K562 (cell line): Measurements from ENCODE around the gene BACE2. TPM values are rescaled to one million over a fixed set of nuclear protein-coding genes. Genes with fewer than 3 reads are reported as not detected.

Experiments
- ATAC-seq: fragments of 200-7000 bp; cut with Tn5 transposase; 3 replicates; pipeline ENCODE4 v1.9.1; 2020; ENCODE audit warnings: moderate library complexity
- BruUV-seq: library from RNA; stranded (reverse); fragments of 400-500 nt; replicated peaks from 2 replicates; lab custom pipeline; 2021; lab: Mats Ljungman, UMichigan
- CTCF ChIA-PET: fragments of 300-600 bp; formaldehyde crosslinking; extraction: SDS; loops from one replicate; lab custom pipeline; 2021; ENCODE audit warnings: low intra/inter-chr PET ratio; lab: Yijun Ruan, JAX
- POLR2A ChIA-PET: fragments of 300-600, 350-650 bp; sonication (Branson Sonifier 250); formaldehyde crosslinking; extraction: SDS; loops from one replicate; lab custom pipeline; 2021; ENCODE audit warnings: antibody characterized with exemption, inconsistent platforms; lab: Yijun Ruan, JAX
- DNase-seq, 4 experiments: peaks; one replicate each; pipeline versions ENCODE4 v3.0.0 to v3.0.0-alpha.2; 2011 to 2018; ENCODE audit warnings: low spot score in 3 of 4, mixed read lengths in 3 of 4; ENCODE audit errors: extremely low read depth in 1 of 4
- FAIRE-seq: peaks from 2 replicates; lab custom pipeline; 2011; peaks lifted over from hg19 to GRCh38; lab: Jason Lieb, UNC
- H2AFZ ChIP-seq: 2 replicates; pipeline ENCODE4 v1.6.0; 2011; ENCODE audit warnings: low read depth, low read length, control low read depth, inconsistent platforms
- H3K27ac ChIP-seq: fragments of 200-600 bp; 3 replicates; pipeline ENCODE4 v1.8.0; 2011; ENCODE audit warnings: low read depth, mild to moderate bottlenecking, control low read depth, inconsistent platforms, low read length, moderate library complexity, mixed read lengths; ENCODE audit errors: extremely low read depth
- H3K27me3 ChIP-seq, 2 experiments: fragments of 300-600 bp in 1 of 2; 2 replicates in 1 of 2; 3 replicates in 1 of 2; pipeline versions ENCODE4 v1.6.0 to v1.8.0; 2011; ENCODE audit warnings: inconsistent platforms in 2 of 2, low read length in 2 of 2, mild to moderate bottlenecking in 1 of 2, mixed read lengths in 1 of 2, moderate library complexity in 1 of 2; ENCODE audit not compliant: control insufficient read depth in 2 of 2, insufficient read depth in 2 of 2
- H3K36me3 ChIP-seq: fragments of 300-600 bp; 3 replicates; pipeline ENCODE4 v1.8.0; 2011; ENCODE audit warnings: mild to moderate bottlenecking, low read length, inconsistent platforms; ENCODE audit not compliant: control insufficient read depth, insufficient read depth
- H3K4me1 ChIP-seq, 2 experiments: fragments of 200-600 bp in 1 of 2; replicated peaks in 1 of 2; 2 replicates in 1 of 2; 3 replicates in 1 of 2; pipeline versions ENCODE4 v1.5.1 to v1.8.0; 2011; ENCODE audit warnings: inconsistent platforms in 2 of 2, low read length in 2 of 2, mild to moderate bottlenecking in 1 of 2, mixed read lengths in 1 of 2, moderate library complexity in 1 of 2; ENCODE audit not compliant: control insufficient read depth in 2 of 2, insufficient read depth in 2 of 2
- H3K4me2 ChIP-seq: 2 replicates; pipeline ENCODE4 v1.6.1; 2011; ENCODE audit warnings: low read length, control low read depth, inconsistent platforms, mixed read lengths; ENCODE audit not compliant: insufficient read depth
- H3K4me3 ChIP-seq: fragments of 200-600 bp; sonication (generic), shearing (Covaris generic); 2 replicates; pipeline ENCODE4 v1.5.1; 2016; ENCODE audit warnings: control low read depth, inconsistent platforms
- H3K79me2 ChIP-seq: fragments of 200-600 bp; 3 replicates; pipeline ENCODE4 v1.8.0; 2011; ENCODE audit warnings: low read length, inconsistent platforms; ENCODE audit not compliant: control insufficient read depth, insufficient read depth
- H3K9ac ChIP-seq, 2 experiments: 2 replicates each; pipeline versions ENCODE4 v1.6.0 to v1.6.1; 2011; ENCODE audit warnings: low read depth in 2 of 2, low read length in 2 of 2, control low read depth in 1 of 2, inconsistent platforms in 1 of 2, mild to moderate bottlenecking in 1 of 2, mixed read lengths in 1 of 2; ENCODE audit not compliant: insufficient read depth in 1 of 2
- H3K9me1 ChIP-seq: one replicate; pipeline ENCODE4 v1.6.0; 2011; ENCODE audit warnings: inconsistent platforms, mild to moderate bottlenecking, low read length, moderate library complexity; ENCODE audit not compliant: control insufficient read depth, insufficient read depth
- H3K9me3 ChIP-seq: replicated peaks from 2 replicates; pipeline ENCODE4 v1.5.1; 2011; ENCODE audit warnings: low read depth, low read length, inconsistent platforms; ENCODE audit not compliant: control insufficient read depth, insufficient read depth
- H4K20me1 ChIP-seq: replicated peaks from 2 replicates; pipeline ENCODE4 v1.6.1; 2011; ENCODE audit warnings: low read length, inconsistent platforms, mixed read lengths; ENCODE audit not compliant: control insufficient read depth, insufficient read depth
- EGR1 ChIP-seq: fragments of 450-650 bp; conservative IDR thresholded peaks from 2 replicates; pipeline ENCODE4 v1.6.1; 2017; ENCODE audit warnings: mild to moderate bottlenecking
- ETV6 ChIP-seq, 3 experiments: fragments of 150-350 bp in 1 of 3; sonication (generic) in 1 of 3; formaldehyde crosslinking in 1 of 3; IDR thresholded peaks; 2 replicates each; pipeline versions ENCODE4 v1.6.1 to v1.8.0; 2014 to 2022; ENCODE audit warnings: borderline replicate concordance in 2 of 3, low read depth in 2 of 3, antibody characterized with exemption in 1 of 3, low read length in 1 of 3, mild to moderate bottlenecking in 1 of 3, missing genetic modification reagents in 1 of 3
- HDAC8 ChIP-seq: fragments of 450-650 bp; IDR thresholded peaks from 2 replicates; pipeline ENCODE4 v1.6.1; 2016; ENCODE audit warnings: mild to moderate bottlenecking, missing genetic modification characterization, moderate library complexity, missing compliant biosample characterization
- KDM5B ChIP-seq: fragments of 200-600 bp; sonication (generic); IDR thresholded peaks from 2 replicates; pipeline ENCODE4 v1.6.1; 2012; ENCODE audit warnings: low read depth, mild to moderate bottlenecking, moderate library complexity, low read length, control low read depth, inconsistent platforms; ENCODE audit not compliant: insufficient replicate concordance
- NFIC ChIP-seq: fragments of 450-650 bp; IDR thresholded peaks from 2 replicates; pipeline ENCODE4 v1.6.1; 2017; ENCODE audit warnings: mild to moderate bottlenecking, inconsistent platforms
- PHTF2 ChIP-seq: fragments of 250-450 bp; sonication (Bioruptor Pico); IDR thresholded peaks from 2 replicates; pipeline ENCODE4 v1.5.0; 2021; ENCODE audit warnings: mild to moderate bottlenecking
- ZNF124 ChIP-seq: sonication (generic); formaldehyde crosslinking; IDR thresholded peaks from 2 replicates; pipeline ENCODE4 v1.8.1; 2022; ENCODE audit warnings: missing genetic modification reagents
- WGBS: fragments of 100-300 bp; shearing (Covaris generic); methylation state at CpG from one replicate; pipeline ENCODE4 v1.1.6; 2016; ENCODE audit warnings: low coverage, mixed read lengths; ENCODE audit not compliant: insufficient coverage; ENCODE audit errors: missing lambda C conversion rate; 5-methylcytosine and 5-hydroxymethylcytosine counted together
- in situ Hi-C: fragments of 300-500 bp; cut with MboI; formaldehyde crosslinking; loops from 4 replicates; pipeline ENCODE4 v1.15.0; 2018; ENCODE audit warnings: inconsistent platforms, mixed read lengths
- intact Hi-C: fragments of 100-400 bp; cut with micrococcal nuclease; formaldehyde crosslinking; loops from 2 replicates; pipeline ENCODE4 v1.14.2; 2022
- polyA plus RNA-seq, 8 experiments: library from polyadenylated mRNA; depleted of rRNA in 4 of 8; stranded (reverse) in 5 of 8; unstranded in 3 of 8; fragments of >200 nt; fragmentation: Nextera tagmentation in 2 of 8; fragmentation: Illumina TruSeq in 1 of 8; extraction: Ambion mirVana in 2 of 8; extraction: Trizol in 1 of 8; gene quantifications; 2 replicates each; pipeline versions ENCODE4 v1.2.1 to v1.2.3, GENCODE V29; 2011 to 2014; ENCODE audit warnings: inconsistent platforms in 1 of 8, missing spikeins in 1 of 8
- total RNA-seq, 7 experiments: library from RNA; depleted of rRNA in 6 of 7; stranded (reverse); fragments of >200 nt in 6 of 7; fragmentation: Illumina TruSeq in 2 of 7; extraction: Trizol in 2 of 7; gene quantifications; 2 replicates each; pipeline versions ENCODE4 v1.2.1 to v1.2.3, GENCODE V29; 2011 to 2021; ENCODE audit warnings: low replicate concordance in 1 of 7
- TF ChIP-seq, protein P1 (sequence below): sonication (generic); formaldehyde crosslinking; IDR thresholded peaks from 2 replicates; pipeline ENCODE4 v1.8.1; 2023; ENCODE audit warnings: mild to moderate bottlenecking, missing genetic modification reagents
- TF ChIP-seq, protein P2 (sequence below): sonication (generic); formaldehyde crosslinking; IDR thresholded peaks from 2 replicates; pipeline ENCODE4 v1.8.0; 2022; ENCODE audit warnings: missing genetic modification reagents, mild to moderate bottlenecking, moderate library complexity, borderline replicate concordance

Gene BACE2
- total and polyA plus RNA-seq, 9 of the 15 experiments (the other 6 are each of a cell fraction or from before 2014, with no cell fraction given): 0.05 to 0.24 (median 0.15) TPM; not detected in 2

- no peak for TF ChIP-seq PHTF2 (CRISPR knock-in tag)
- BruUV-seq: no TSS peak
- H3K27me3 ChIP-seq: peaks cover 10 to 27% of the 10 kb centered on the region in 2 experiments; a peak in 3 of 5 replicates
- no peak overlapping the region for H3K27ac ChIP-seq
- H3K4me1 ChIP-seq: no peaks in the 10 kb centered on the region; a peak in 1 of 5 replicates
- FAIRE-seq (no peak), DNase-seq (no peak), ATAC-seq (no peak)
- POLR2A ChIA-PET: no interaction called here
- H4K20me1 ChIP-seq: peaks cover 19% of the 10 kb centered on the region; the same call in 1 of the 2 replicates
- H3K4me2 ChIP-seq: no peak overlapping the region
- H3K9ac ChIP-seq: no peak overlapping the region
- no peaks in the 10 kb centered on the region for H3K9me1 ChIP-seq
- WGBS: 0% methylated on average over 3 of the region's 3 CpGs
- no peak overlapping the region for H3K4me3 ChIP-seq
- H2AFZ ChIP-seq: no peak overlapping the region
- H3K36me3 ChIP-seq: no peaks in the 10 kb centered on the region
- CTCF ChIA-PET: no interaction called here
- intact Hi-C loops: no loop called here
- H3K79me2 ChIP-seq: no peaks in the 10 kb centered on the region
- H3K9me3 ChIP-seq: no peaks in the 10 kb centered on the region
- in situ Hi-C loops: no loop called here
Measured at GRCh38 chr21:41204736-41205135, 36.8 kb downstream of the BACE2 start.

DNA sequence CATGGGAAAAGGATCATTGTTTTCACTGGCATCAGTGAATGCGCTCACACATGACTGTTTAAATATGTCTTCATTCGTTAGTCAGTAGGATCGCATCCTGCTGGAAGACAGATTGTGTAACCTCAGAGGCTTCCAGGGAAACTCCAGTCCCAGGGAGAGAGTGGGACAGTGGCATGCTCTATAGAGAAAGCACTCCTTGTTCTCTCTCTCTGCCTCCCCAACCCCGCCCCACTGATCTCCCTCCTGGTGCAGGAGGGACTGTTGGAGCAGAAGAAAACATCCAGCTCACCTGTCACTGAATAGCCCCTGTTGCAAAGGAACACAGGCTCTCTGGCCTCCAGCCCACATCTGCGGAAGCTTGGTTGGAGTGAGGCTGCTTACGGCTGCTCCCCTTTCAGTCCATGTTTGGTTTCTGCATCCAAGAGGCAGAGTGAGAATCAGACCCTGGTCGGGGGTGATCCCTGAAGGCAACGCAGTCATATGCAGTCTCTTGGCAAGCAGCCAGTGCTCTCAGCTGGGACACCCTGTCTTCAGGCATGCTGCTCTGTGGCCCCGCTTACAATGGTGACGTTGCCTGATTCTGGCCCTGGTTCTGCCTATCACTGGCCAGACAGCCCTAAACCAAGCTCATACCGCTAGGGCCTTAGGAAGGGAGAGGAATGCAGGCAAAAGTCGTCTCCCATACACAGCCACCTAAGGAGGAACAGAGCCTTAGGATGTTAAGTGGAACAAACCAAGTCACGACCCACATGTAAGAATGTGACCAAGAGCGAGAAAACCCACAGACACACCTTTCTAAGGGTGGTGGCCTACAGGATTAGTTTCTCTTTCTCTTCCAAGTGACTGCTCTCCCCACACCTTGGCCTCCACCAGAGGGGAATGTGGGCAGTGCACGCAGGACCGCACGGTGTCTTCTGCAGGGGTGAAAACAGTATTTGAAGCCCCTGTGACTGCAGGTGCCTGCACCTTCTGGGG lies 39.7 kb downstream of the BACE2 start:
- in situ Hi-C loops: no loop called here
- ATAC-seq (no peak; the same call in 2 of the 3 replicates), FAIRE-seq (no peak), DNase-seq (peak in 1 of 4 experiments; percentile 21)
- WGBS: 1% methylated on average over 17 of the region's 17 CpGs
- Histone ChIP-seq H3K4me3 (no peak overlapping the region), H3K9me1 (no peaks in the 10 kb centered on the region), H3K9me3 (no peaks in the 10 kb centered on the region), H4K20me1 (peaks cover 13% of the 10 kb centered on the region; the same call in 1 of the 2 replicates), H3K36me3 (no peaks in the 10 kb centered on the region), H3K9ac (no peak overlapping the region), H3K27me3 (peaks cover 11 to 28% of the 10 kb centered on the region in 2 experiments; a peak in 3 of 5 replicates), H3K4me1 (no peaks in the 10 kb centered on the region; a peak in 1 of 5 replicates), H3K4me2 (no peak overlapping the region), H2AFZ (no peak overlapping the region), H3K27ac (no peak overlapping the region), H3K79me2 (no peaks in the 10 kb centered on the region)
- BruUV-seq: no TSS peak
- intact Hi-C loops: no loop called here
- CTCF ChIA-PET: no interaction called here
- POLR2A ChIA-PET: interaction anchor here (0.8 kb wide), 1 partner anchor 21 kb away, joined by 3 read pairs; no protein-coding TSS in a partner anchor
- TF ChIP-seq ETV6 (IDR thresholded peaks at IDR 0.05; ENCODE audit: borderline replicate concordance in 1 of 2, low read depth in 2 of 2, low read length in 1 of 2) (no peak), ETV6 (CRISPR knock-in tag; IDR thresholded peaks at IDR 0.05; ENCODE audit: borderline replicate concordance) (no peak), HDAC8 (tag) (no peak), EGR1 (no peak), KDM5B (no peak), NFIC (peak; percentile 76), ZNF124 (CRISPR knock-in tag) (no peak)
- TF ChIP-seq, protein P1, sequence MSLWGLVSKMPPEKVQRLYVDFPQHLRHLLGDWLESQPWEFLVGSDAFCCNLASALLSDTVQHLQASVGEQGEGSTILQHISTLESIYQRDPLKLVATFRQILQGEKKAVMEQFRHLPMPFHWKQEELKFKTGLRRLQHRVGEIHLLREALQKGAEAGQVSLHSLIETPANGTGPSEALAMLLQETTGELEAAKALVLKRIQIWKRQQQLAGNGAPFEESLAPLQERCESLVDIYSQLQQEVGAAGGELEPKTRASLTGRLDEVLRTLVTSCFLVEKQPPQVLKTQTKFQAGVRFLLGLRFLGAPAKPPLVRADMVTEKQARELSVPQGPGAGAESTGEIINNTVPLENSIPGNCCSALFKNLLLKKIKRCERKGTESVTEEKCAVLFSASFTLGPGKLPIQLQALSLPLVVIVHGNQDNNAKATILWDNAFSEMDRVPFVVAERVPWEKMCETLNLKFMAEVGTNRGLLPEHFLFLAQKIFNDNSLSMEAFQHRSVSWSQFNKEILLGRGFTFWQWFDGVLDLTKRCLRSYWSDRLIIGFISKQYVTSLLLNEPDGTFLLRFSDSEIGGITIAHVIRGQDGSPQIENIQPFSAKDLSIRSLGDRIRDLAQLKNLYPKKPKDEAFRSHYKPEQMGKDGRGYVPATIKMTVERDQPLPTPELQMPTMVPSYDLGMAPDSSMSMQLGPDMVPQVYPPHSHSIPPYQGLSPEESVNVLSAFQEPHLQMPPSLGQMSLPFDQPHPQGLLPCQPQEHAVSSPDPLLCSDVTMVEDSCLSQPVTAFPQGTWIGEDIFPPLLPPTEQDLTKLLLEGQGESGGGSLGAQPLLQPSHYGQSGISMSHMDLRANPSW (CRISPR knock-in tag): no peak
- TF ChIP-seq, protein P2, sequence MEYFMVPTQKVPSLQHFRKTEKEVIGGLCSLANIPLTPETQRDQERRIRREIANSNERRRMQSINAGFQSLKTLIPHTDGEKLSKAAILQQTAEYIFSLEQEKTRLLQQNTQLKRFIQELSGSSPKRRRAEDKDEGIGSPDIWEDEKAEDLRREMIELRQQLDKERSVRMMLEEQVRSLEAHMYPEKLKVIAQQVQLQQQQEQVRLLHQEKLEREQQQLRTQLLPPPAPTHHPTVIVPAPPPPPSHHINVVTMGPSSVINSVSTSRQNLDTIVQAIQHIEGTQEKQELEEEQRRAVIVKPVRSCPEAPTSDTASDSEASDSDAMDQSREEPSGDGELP (CRISPR knock-in tag): peak; percentile 14; the same call in 1 of the 2 replicates
